D721Med (cell line): ENCODE results near the gene TUBA4A.

Source experiments
- DNase-seq: peaks from one replicate; pipeline ENCODE4 v3.0.0; 2011; ENCODE audit warnings: low spot score; ENCODE audit not compliant: insufficient read length
- FAIRE-seq: peaks from 2 replicates; lab custom pipeline; 2011; peaks lifted over from hg19 to GRCh38; lab: Jason Lieb, UNC
- TF ChIP-seq, protein P1 (sequence below): IDR thresholded peaks from 2 replicates; pipeline ENCODE4 v1.5.1; 2012; ENCODE audit warnings: mild to moderate bottlenecking, control low read depth; ENCODE audit not compliant: insufficient read depth; ENCODE audit errors: missing control alignments

Gene TUBA4A

GRCh38 chr2:219296631-219297391 is 43.1 kb upstream of the TUBA4A start:
- TF ChIP-seq, protein P1, sequence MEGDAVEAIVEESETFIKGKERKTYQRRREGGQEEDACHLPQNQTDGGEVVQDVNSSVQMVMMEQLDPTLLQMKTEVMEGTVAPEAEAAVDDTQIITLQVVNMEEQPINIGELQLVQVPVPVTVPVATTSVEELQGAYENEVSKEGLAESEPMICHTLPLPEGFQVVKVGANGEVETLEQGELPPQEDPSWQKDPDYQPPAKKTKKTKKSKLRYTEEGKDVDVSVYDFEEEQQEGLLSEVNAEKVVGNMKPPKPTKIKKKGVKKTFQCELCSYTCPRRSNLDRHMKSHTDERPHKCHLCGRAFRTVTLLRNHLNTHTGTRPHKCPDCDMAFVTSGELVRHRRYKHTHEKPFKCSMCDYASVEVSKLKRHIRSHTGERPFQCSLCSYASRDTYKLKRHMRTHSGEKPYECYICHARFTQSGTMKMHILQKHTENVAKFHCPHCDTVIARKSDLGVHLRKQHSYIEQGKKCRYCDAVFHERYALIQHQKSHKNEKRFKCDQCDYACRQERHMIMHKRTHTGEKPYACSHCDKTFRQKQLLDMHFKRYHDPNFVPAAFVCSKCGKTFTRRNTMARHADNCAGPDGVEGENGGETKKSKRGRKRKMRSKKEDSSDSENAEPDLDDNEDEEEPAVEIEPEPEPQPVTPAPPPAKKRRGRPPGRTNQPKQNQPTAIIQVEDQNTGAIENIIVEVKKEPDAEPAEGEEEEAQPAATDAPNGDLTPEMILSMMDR, result no peak
- FAIRE-seq, result no peak

GRCh38 chr2:219296142-219296541 is 42.4 kb upstream of the TUBA4A start:
- TF ChIP-seq, protein P1, result no peak
- FAIRE-seq (no peak), DNase-seq (no peak)

More at GRCh38 chr2:219296631-219297391, 43.1 kb upstream of the TUBA4A start:
- no peak for DNase-seq

DNA sequence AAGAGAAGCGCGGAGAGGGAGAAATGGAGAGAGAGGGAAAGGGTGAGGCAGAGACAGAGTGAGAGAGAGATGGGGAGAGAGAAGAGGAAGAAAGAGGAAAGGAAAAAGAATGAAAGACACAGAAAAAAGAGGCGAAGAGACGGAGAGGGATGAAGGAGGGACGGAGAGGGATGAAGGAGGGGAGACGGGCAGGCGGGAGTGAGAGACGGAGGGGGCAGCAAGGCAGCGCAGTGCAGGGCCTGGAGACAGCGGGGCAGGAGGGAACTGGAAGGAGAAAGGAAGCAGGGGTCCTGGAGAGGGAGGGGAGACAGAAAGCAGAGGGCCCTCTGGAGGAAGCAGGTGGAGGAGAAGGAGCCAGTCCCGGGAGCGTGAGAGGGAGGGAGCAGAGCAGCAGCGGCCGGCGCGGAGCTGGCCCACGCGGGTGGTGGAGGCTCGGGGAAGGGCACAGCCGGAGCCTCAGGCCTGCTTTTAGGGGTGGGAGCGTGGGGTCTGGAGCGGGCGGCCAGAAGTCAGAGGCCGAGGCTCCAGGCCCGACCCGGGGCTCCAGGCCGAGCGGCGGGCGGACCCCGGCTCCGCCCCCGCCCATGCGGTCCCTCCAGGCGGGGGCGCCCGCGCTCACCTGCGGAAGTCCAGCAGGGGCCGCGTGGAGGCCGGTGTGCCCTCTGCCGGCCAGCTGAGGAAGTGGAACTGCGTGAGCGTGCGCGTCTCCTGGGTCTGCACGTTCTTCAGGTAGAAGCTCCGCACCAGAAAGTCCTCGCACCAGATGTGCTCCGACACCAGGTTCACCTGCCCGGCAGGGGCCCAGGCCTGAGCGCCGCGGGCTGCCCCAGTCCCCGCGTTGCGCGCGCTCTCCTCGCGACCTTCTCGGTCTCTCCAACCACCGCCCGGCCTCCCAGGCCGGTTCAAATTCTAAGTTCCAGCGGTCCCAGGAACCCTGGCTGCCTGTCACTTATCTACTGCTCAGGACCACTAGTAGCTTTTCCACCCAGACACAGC is 40.9 kb upstream of the TUBA4A start:
- peak; percentile 99 for DNase-seq
- TF ChIP-seq, protein P1, result peak; percentile 87
- no peak for FAIRE-seq

DNA sequence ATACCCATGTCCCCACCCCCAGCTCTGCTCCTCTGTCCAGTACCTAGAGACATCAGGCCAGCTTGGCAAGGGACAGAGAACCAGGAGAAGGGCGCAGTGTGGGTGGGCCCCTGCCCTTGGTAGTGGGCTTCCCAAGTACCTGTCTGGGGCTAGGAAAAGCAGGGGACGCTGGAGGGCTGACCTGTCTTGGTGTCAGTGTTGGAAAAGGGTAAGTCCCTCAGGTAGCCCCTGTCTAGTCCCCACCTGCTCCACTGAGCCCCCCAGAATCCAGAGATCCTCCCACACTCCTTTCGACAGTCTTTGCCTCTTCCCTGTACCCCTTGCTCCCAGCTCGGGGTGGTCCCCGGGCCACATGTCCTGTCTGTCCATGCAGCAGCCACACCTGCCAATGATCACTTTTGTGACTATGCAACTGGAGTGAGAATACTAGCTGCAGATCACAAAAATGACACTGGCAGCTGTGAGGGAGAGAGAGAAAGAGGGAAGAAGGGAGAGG is 40.1 kb upstream of the TUBA4A start:
- no peak for FAIRE-seq
- no peak for DNase-seq
- TF ChIP-seq, protein P1, result no peak

DNA sequence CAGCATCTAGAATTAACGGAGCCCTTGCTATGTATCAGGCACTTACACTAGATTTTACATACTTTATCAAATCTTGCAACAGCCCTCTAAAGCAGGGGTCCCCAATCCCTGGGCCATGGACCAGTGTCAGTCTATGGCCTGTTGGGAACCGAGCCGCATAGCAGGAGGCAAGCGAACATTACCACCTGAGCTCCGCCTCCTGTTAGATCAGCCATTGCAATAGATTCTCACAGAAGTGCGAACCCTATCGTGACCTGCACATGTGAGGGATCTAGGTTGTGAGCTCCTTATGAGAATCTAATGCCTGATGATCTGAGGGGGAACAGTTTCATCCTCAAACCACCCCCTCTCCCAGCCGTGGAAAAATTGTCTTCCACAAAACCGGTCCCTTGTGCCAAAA is 38.9 kb upstream of the TUBA4A start:
- TF ChIP-seq, protein P1, result no peak
- DNase-seq (no peak), FAIRE-seq (no peak)

GRCh38 chr2:219291910-219292490 is 38.3 kb upstream of the TUBA4A start:
- TF ChIP-seq, protein P1, result no peak
- FAIRE-seq, result no peak

More at GRCh38 chr2:219291910-219292490, 38.3 kb upstream of the TUBA4A start:
- no peak for DNase-seq
